NCI-H2171 treated with DMSO at 0.1 percent for 48 hours (cell line): ENCODE results near the gene NECTIN1.
"Not testable (repeated sequence)": the region's sequence is repeated elsewhere in the genome, so short reads cannot be mapped to it uniquely, and the experiment has no call there.

Experiments
- DNase-seq: peaks from one replicate; lab custom pipeline; 2025; lab: John Stamatoyannopoulos, UW

Gene NECTIN1

GRCh38 chr11:119618208-119618909 lies 110.6 kb downstream of the NECTIN1 start:
- no peak for DNase-seq

- DNase-seq: no peak
Observed at GRCh38 chr11:119617340-119617713, 111.7 kb downstream of the NECTIN1 start.

- no peak for DNase-seq
Observed at GRCh38 chr11:119616586-119617339, 112.2 kb downstream of the NECTIN1 start.

GRCh38 chr11:119615882-119616196 lies 113.2 kb downstream of the NECTIN1 start:
- DNase-seq: no peak

GRCh38 chr11:119615003-119615881 lies 113.8 kb downstream of the NECTIN1 start:
- no peak for DNase-seq

- DNase-seq: no peak
Observed at GRCh38 chr11:119614222-119615002, 114.6 kb downstream of the NECTIN1 start.

GRCh38 chr11:119612814-119613213 lies 116.2 kb downstream of the NECTIN1 start:
- peak; percentile 39 for DNase-seq

GRCh38 chr11:119610836-119611426 lies 118.1 kb downstream of the NECTIN1 start:
- DNase-seq: no peak

GRCh38 chr11:119608781-119609180 lies 120.2 kb downstream of the NECTIN1 start:
- DNase-seq: peak; percentile 0

GRCh38 chr11:119608201-119608600 lies 120.8 kb downstream of the NECTIN1 start:
- no peak for DNase-seq

- peak; percentile 6 for DNase-seq
Observed at GRCh38 chr11:119607726-119608125, 121.3 kb downstream of the NECTIN1 start.

GRCh38 chr11:119605137-119605665 lies 123.8 kb downstream of the NECTIN1 start:
- DNase-seq: no peak

GRCh38 chr11:119602745-119603373 lies 126.1 kb downstream of the NECTIN1 start:
- DNase-seq: no peak

GRCh38 chr11:119599864-119600541 lies 129.0 kb downstream of the NECTIN1 start:
- no peak for DNase-seq

- not testable (repeated sequence) for DNase-seq
Observed at GRCh38 chr11:119595941-119596340, 133.1 kb downstream of the NECTIN1 start.

- DNase-seq: no peak
Observed at GRCh38 chr11:119594639-119595249, 134.3 kb downstream of the NECTIN1 start.

- DNase-seq: no peak
Observed at GRCh38 chr11:119593346-119593745, 135.7 kb downstream of the NECTIN1 start.

GRCh38 chr11:119592642-119593041 lies 136.4 kb downstream of the NECTIN1 start:
- no peak for DNase-seq

GRCh38 chr11:119591836-119592310 lies 137.1 kb downstream of the NECTIN1 start:
- no peak for DNase-seq
